Vagina (tissue), 2 donors: ENCODE results near the gene DCHS2.

Experiments
- POLR2AphosphoS5 ChIP-seq, 2 donors: sonication (generic); formaldehyde crosslinking; IDR thresholded peaks; one replicate each; pipeline ENCODE4 v1.9.0; 2017; ENCODE audit warnings: antibody characterized with exemption in 2 of 2, mild to moderate bottlenecking in 2 of 2, low read depth in 1 of 2; ENCODE audit not compliant: insufficient read depth in 1 of 2
- TF ChIP-seq, protein P1 (sequence below), 3 experiments: fragments of 450-650 bp in 2 of 3; fragments of 200-600 bp in 1 of 3; sonication (generic) in 1 of 3; IDR thresholded peaks; one replicate each; pipeline ENCODE4 v1.5.1; 2017 to 2019; ENCODE audit warnings: antibody characterized with exemption in 3 of 3, mild to moderate bottlenecking in 2 of 3, moderate library complexity in 2 of 3

DNA sequence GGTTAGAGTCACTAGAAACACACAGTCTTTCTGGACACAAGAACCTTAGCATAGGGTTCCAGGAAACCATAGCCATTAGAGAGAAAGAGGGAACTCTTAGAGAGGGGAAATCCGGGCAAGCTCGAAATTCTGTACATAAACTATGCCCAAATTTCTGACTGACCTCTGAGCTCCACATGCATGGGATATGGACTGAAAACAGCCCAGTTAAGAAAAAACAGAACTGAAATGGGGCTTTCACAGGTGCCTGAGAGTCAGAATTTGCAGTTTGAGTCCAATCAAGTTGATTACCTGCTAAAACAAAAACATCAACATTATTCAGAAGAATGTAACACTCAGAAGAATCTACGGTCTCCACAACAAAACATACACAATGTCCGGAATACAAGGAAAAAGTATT, 13.1 kb downstream of the DCHS2 start:
- TF ChIP-seq POLR2AphosphoS5 (IDR thresholded peaks at IDR 0.05; ENCODE audit: insufficient read depth in 1 of 2, low read depth in 1 of 2): no peak
- TF ChIP-seq, protein P1, sequence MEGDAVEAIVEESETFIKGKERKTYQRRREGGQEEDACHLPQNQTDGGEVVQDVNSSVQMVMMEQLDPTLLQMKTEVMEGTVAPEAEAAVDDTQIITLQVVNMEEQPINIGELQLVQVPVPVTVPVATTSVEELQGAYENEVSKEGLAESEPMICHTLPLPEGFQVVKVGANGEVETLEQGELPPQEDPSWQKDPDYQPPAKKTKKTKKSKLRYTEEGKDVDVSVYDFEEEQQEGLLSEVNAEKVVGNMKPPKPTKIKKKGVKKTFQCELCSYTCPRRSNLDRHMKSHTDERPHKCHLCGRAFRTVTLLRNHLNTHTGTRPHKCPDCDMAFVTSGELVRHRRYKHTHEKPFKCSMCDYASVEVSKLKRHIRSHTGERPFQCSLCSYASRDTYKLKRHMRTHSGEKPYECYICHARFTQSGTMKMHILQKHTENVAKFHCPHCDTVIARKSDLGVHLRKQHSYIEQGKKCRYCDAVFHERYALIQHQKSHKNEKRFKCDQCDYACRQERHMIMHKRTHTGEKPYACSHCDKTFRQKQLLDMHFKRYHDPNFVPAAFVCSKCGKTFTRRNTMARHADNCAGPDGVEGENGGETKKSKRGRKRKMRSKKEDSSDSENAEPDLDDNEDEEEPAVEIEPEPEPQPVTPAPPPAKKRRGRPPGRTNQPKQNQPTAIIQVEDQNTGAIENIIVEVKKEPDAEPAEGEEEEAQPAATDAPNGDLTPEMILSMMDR (IDR thresholded peaks at IDR 0.05): no peak
